NB4 (cell line): ENCODE data around the gene GKN2.

ENCODE experiments used
- POLR2A ChIP-seq: IDR thresholded peaks from 2 replicates; pipeline ENCODE4 v1.6.1; 2011; ENCODE audit warnings: mild to moderate bottlenecking; ENCODE audit not compliant: insufficient read length; ENCODE audit errors: extremely low read depth
- TF ChIP-seq, protein P1 (sequence below): IDR thresholded peaks from one replicate; pipeline ENCODE4 v1.5.1; 2012; ENCODE audit warnings: low read depth, low read length

DNA sequence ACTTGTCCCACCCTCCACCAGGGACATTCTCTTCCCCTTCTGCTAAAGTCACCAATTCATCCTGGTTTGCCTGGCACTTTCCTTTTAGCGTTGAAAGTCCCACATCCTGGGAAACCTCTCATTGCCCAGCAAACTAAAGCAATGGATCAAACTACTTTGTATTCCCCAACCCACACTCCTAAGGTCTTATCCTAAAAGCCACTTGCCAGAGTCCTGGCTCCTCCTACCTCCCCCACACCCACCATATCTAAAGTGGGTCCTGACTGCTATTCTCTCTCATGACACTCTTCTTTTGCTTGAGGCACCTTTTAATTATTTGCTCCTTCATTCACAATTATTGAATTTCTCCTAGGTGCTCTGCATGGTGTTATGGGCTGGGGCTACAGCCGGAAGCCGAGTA is 40.6 kb downstream of the GKN2 start:
- TF ChIP-seq, protein P1, sequence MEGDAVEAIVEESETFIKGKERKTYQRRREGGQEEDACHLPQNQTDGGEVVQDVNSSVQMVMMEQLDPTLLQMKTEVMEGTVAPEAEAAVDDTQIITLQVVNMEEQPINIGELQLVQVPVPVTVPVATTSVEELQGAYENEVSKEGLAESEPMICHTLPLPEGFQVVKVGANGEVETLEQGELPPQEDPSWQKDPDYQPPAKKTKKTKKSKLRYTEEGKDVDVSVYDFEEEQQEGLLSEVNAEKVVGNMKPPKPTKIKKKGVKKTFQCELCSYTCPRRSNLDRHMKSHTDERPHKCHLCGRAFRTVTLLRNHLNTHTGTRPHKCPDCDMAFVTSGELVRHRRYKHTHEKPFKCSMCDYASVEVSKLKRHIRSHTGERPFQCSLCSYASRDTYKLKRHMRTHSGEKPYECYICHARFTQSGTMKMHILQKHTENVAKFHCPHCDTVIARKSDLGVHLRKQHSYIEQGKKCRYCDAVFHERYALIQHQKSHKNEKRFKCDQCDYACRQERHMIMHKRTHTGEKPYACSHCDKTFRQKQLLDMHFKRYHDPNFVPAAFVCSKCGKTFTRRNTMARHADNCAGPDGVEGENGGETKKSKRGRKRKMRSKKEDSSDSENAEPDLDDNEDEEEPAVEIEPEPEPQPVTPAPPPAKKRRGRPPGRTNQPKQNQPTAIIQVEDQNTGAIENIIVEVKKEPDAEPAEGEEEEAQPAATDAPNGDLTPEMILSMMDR = no peak
- no peak for TF ChIP-seq POLR2A
